GM10248 (cell line): ENCODE measurements around the gene KCTD8.

Experiments used
- CTCF ChIA-PET: fragments of 300-600 bp; sonication (Branson Sonifier 250); formaldehyde crosslinking; extraction: SDS; loops from one replicate; lab custom pipeline; 2021; ENCODE audit warnings: antibody characterized with exemption; lab: Yijun Ruan, JAX
- POLR2A ChIA-PET: fragments of 350-650 bp; sonication (Branson Sonifier 250); formaldehyde crosslinking; extraction: SDS; loops from one replicate; lab custom pipeline; 2020; ENCODE audit warnings: antibody characterized with exemption; lab: Yijun Ruan, JAX
- DNase-seq: peaks from one replicate; pipeline ENCODE4 v3.0.0; 2012; ENCODE audit errors: extremely low spot score
- CTCF ChIP-seq: IDR thresholded peaks from 2 replicates; pipeline ENCODE4 v1.5.1; 2012; ENCODE audit warnings: mild to moderate bottlenecking, low read depth; ENCODE audit errors: extremely low read depth, missing control alignments, control extremely low read depth

KCTD8 gene

DNA sequence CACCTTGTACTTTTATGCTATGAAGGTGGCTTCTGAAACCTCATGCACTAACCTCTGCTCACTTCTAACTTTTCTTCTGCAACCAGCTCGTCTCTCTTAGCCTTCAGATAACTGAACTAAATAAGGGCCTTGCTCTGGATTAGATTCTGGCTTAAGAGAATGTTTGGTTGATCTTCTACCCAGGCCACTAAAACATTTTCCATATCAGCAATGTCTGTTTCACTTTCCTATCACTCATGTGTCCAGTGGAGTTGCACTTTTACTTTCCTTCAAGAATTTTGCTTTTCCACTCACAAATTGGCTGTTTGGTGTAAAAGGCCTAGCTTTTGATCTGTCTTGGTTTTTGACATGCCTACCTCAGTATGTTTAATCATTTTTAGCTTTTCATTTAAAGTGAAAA is 105.8 kb downstream of the KCTD8 start:
- no peak for TF ChIP-seq CTCF
- no peak for DNase-seq
- ChIA-PET POLR2A (no interaction called here), CTCF (interaction anchor here (1.0 to 1.8 kb wide), 4 partner anchors 13 to 30 kb away, joined by 3 to 4 read pairs (median 3); no protein-coding TSS in a partner anchor)

DNA sequence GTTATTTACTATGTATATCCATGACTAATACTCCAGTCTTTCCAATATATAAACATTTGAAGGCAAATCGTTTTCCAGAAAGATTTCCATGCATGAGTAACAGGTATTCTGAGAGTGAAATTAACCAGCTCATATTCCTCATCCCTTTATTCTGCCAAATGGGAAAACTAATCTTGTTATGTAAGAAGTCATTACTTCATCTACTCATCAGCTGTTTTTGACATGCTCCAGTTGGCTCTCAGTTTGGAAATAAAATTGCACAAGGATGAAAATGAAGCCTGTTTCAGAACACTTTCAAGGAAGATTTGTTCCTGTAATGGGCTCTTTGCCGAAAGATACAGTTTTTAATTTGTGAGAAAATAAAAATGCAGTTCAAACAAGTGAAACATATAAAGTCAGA is 121.9 kb downstream of the KCTD8 start:
- ChIA-PET CTCF (no interaction called here), POLR2A (no interaction called here)
- no peak for TF ChIP-seq CTCF
- DNase-seq = no peak

DNA sequence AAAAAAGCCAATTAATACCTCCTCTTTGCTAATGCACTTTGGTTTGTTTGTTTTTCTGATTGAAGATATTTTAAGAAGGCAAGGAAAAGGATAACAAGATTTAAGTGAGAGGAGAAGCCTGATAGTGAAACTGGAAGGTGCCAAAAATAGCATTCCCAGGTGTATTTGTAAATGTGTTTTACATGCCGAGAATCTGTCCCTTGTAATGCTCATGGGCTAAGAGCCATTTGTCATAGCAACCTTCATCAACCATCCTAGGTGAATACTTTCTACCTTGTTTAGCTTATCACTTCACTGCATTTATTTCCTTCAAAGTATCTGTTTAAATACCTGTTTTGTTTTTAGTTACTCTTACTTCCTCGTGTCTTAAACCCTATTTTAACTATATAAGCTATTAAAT is 127.8 kb downstream of the KCTD8 start:
- CTCF ChIA-PET = no interaction called here
- POLR2A ChIA-PET = no interaction called here
- no peak for TF ChIP-seq CTCF
- DNase-seq = no peak

DNA sequence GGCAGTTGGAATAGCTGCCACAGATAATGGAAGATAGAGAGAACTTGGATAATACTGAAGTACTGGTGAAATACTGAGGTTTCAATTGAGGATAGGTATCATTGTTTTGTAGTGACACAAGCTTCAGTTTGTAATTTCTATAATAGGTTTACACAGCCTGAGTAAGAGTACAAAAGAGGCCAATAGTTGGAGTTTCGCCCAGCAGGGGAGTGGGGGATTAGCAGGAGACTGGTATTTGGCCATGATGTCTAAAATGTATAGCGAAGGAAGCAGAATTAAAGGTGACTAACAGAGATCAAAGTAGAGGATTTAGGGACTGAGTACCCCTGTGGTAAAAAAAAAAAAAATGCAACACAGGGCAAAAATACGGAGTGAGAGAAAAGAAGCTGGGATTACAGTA is 129.5 kb downstream of the KCTD8 start:
- POLR2A ChIA-PET = no interaction called here
- CTCF ChIA-PET = no interaction called here
- TF ChIP-seq CTCF = no peak

DNA sequence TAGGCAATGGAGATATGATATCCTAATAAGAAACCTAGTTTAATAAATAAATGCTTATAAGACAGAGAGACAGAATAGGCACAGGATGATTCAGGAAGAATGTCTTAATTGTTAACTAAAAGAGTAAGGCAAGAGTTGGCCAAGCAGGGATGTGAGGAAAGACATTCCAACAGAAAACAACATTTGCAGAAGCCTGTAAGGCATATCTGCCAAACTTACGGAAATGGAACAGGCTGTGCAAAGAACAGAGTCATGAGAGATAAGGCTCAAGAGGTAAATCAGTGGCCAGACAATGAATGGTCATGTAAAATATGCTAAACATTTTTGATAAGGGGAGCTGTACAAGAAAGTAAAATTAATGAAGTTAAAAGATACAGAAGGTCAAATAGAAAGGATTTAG is 134.9 kb downstream of the KCTD8 start:
- ChIA-PET POLR2A (no interaction called here), CTCF (interaction anchor here (1.0 kb wide), 1 partner anchor 9 kb away, joined by 3 read pairs; no protein-coding TSS in a partner anchor)
- TF ChIP-seq CTCF = no peak
- DNase-seq = no peak

More for the DNA sequence above, 129.5 kb downstream of the KCTD8 start:
- DNase-seq = no peak

- CTCF ChIA-PET = no interaction called here
- POLR2A ChIA-PET = no interaction called here
- no peak for DNase-seq
- TF ChIP-seq CTCF = no peak
Measured at GRCh38 chr4:44287505-44287904, 161.1 kb downstream of the KCTD8 start.
